Chondrocyte (in vitro differentiated cells): ENCODE data around the gene GBP2. TPM values are rescaled to one million over a fixed set of nuclear protein-coding genes. Genes with fewer than 3 reads are reported as not detected.
"Not testable (repeated sequence)": the region's sequence is repeated elsewhere in the genome, so short reads cannot be mapped to it uniquely, and the experiment has no call there.

ENCODE experiments used
- DNase-seq: peaks from one replicate; pipeline ENCODE4 v3.0.0; 2021; ENCODE audit warnings: mixed read lengths, low spot score
- H3K27ac Mint-ChIP-seq: one replicate; pipeline ENCODE4 v1.8.0; 2021; ENCODE audit warnings: mild to moderate bottlenecking, moderate library complexity, mixed read lengths; ENCODE audit not compliant: unreplicated experiment
- H3K27me3 Mint-ChIP-seq: 2 replicates; pipeline ENCODE4 v1.8.0; 2021; ENCODE audit warnings: low read depth, mixed read lengths
- H3K36me3 Mint-ChIP-seq: 2 replicates; pipeline ENCODE4 v1.8.0; 2021; ENCODE audit warnings: low read depth, mixed read lengths
- H3K4me1 Mint-ChIP-seq: 2 replicates; pipeline ENCODE4 v1.8.0; 2021; ENCODE audit warnings: low read depth, mild to moderate bottlenecking, mixed read lengths
- H3K4me3 Mint-ChIP-seq: one replicate; pipeline ENCODE4 v1.8.0; 2021; ENCODE audit warnings: mild to moderate bottlenecking, moderate library complexity, mixed read lengths; ENCODE audit not compliant: unreplicated experiment
- H3K9me3 Mint-ChIP-seq: 2 replicates; pipeline ENCODE4 v1.8.0; 2021; ENCODE audit warnings: low read depth, mixed read lengths
- CTCF ChIP-seq: fragments of 200-600 bp; sonication (generic); IDR thresholded peaks from 2 replicates; pipeline ENCODE4 v1.5.0; 2021; ENCODE audit warnings: antibody characterized with exemption, mild to moderate bottlenecking, moderate library complexity
- total RNA-seq: library from RNA; stranded (reverse); gene quantifications from 3 replicates; pipeline ENCODE4 v1.2.1, GENCODE V29; 2021

Gene GBP2
- total RNA-seq, 1 donor from 2014 or later, result 0.42 TPM

GRCh38 chr1:89089962-89090361, 36.0 kb downstream of the GBP2 start:
- H3K4me3 Mint-ChIP-seq, result no peak overlapping the region
- no peak overlapping the region for H3K27ac Mint-ChIP-seq
- no peak for TF ChIP-seq CTCF
- no peaks in the 10 kb centered on the region for H3K36me3 Mint-ChIP-seq
- no peak for DNase-seq
- no peaks in the 10 kb centered on the region for H3K4me1 Mint-ChIP-seq
- H3K9me3 Mint-ChIP-seq, result no peaks in the 10 kb centered on the region
- peaks cover 1% of the 10 kb centered on the region for H3K27me3 Mint-ChIP-seq

- TF ChIP-seq CTCF, result no peak
- DNase-seq, result no peak
- no peaks in the 10 kb centered on the region for H3K4me1 Mint-ChIP-seq
- H3K27me3 Mint-ChIP-seq, result peaks cover 4% of the 10 kb centered on the region
- H3K4me3 Mint-ChIP-seq, result no peak overlapping the region
- H3K27ac Mint-ChIP-seq, result no peak overlapping the region
- H3K9me3 Mint-ChIP-seq, result no peaks in the 10 kb centered on the region
- H3K36me3 Mint-ChIP-seq, result no peaks in the 10 kb centered on the region
Observed at GRCh38 chr1:89088572-89088971, 37.3 kb downstream of the GBP2 start.

GRCh38 chr1:89087241-89087640, 38.7 kb downstream of the GBP2 start:
- H3K4me1 Mint-ChIP-seq, result no peaks in the 10 kb centered on the region
- no peak overlapping the region for H3K27ac Mint-ChIP-seq
- no peak for DNase-seq
- no peaks in the 10 kb centered on the region for H3K9me3 Mint-ChIP-seq
- H3K27me3 Mint-ChIP-seq, result peaks cover 4% of the 10 kb centered on the region
- no peaks in the 10 kb centered on the region for H3K36me3 Mint-ChIP-seq
- H3K4me3 Mint-ChIP-seq, result no peak overlapping the region
- TF ChIP-seq CTCF, result no peak

- TF ChIP-seq CTCF, result no peak
- Mint-ChIP-seq H3K4me1 (no peaks in the 10 kb centered on the region), H3K27ac (no peak overlapping the region), H3K4me3 (no peak overlapping the region), H3K27me3 (peaks cover 4% of the 10 kb centered on the region), H3K9me3 (no peaks in the 10 kb centered on the region), H3K36me3 (no peaks in the 10 kb centered on the region)
- no peak for DNase-seq
Observed at GRCh38 chr1:89085781-89086180, 40.1 kb downstream of the GBP2 start.

GRCh38 chr1:89081005-89081404, 44.9 kb downstream of the GBP2 start:
- no peak for DNase-seq
- Mint-ChIP-seq H3K27me3 (peaks cover 4% of the 10 kb centered on the region), H3K27ac (no peak overlapping the region), H3K9me3 (peaks cover 17% of the 10 kb centered on the region), H3K36me3 (peaks cover 2% of the 10 kb centered on the region), H3K4me3 (no peak overlapping the region), H3K4me1 (no peaks in the 10 kb centered on the region)
- no peak for TF ChIP-seq CTCF

- not testable (repeated sequence) for H3K27ac Mint-ChIP-seq, DNase-seq, H3K4me3 Mint-ChIP-seq, H3K27me3 Mint-ChIP-seq, H3K4me1 Mint-ChIP-seq, H3K36me3 Mint-ChIP-seq
- peaks cover 24% of the 10 kb centered on the region for H3K9me3 Mint-ChIP-seq
Observed at GRCh38 chr1:89080068-89080467, 45.8 kb downstream of the GBP2 start.

GRCh38 chr1:89072466-89073065, 53.3 kb downstream of the GBP2 start:
- not testable (repeated sequence) for H3K36me3 Mint-ChIP-seq
- H3K9me3 Mint-ChIP-seq, result peaks cover 32% of the 10 kb centered on the region

More at GRCh38 chr1:89072466-89073065, 53.3 kb downstream of the GBP2 start:
- H3K27me3 Mint-ChIP-seq, DNase-seq, H3K4me1 Mint-ChIP-seq, H3K4me3 Mint-ChIP-seq, H3K27ac Mint-ChIP-seq: not testable (repeated sequence)
